HepG2 (cell line): ENCODE results near the gene CTNND1. TPM values are rescaled to one million over a fixed set of nuclear protein-coding genes. Genes with fewer than 3 reads are reported as not detected.

Source experiments
- ARHGAP35 ChIP-seq: sonication (generic); formaldehyde crosslinking; IDR thresholded peaks from 2 replicates; pipeline ENCODE4 v1.9.0; 2022; ENCODE audit warnings: mild to moderate bottlenecking, inconsistent platforms, moderate library complexity, missing genetic modification reagents, borderline replicate concordance
- BHLHE40 ChIP-seq: IDR thresholded peaks from 2 replicates; pipeline ENCODE4 v1.6.1; 2011; ENCODE audit warnings: low read length, improper control_type of control experiment
- CC2D1A ChIP-seq: sonication (generic); formaldehyde crosslinking; IDR thresholded peaks from 2 replicates; pipeline ENCODE4 v1.8.1; 2023; ENCODE audit warnings: mild to moderate bottlenecking, missing genetic modification reagents
- DMAP1 ChIP-seq: IDR thresholded peaks from 2 replicates; pipeline ENCODE4 v1.6.1; 2016
- DNMT1 ChIP-seq: sonication (generic); formaldehyde crosslinking; IDR thresholded peaks from 2 replicates; pipeline ENCODE4 v1.5.1; 2020; ENCODE audit warnings: mild to moderate bottlenecking, missing genetic modification reagents
- GZF1 ChIP-seq: sonication (generic); formaldehyde crosslinking; IDR thresholded peaks from 2 replicates; pipeline ENCODE4 v1.5.1; 2020; ENCODE audit warnings: mild to moderate bottlenecking, missing genetic modification reagents
- KAT7 ChIP-seq: IDR thresholded peaks from 2 replicates; pipeline ENCODE4 v1.6.1; 2018; ENCODE audit warnings: borderline replicate concordance, missing compliant biosample characterization
- PAF1 ChIP-seq: IDR thresholded peaks from 2 replicates; pipeline ENCODE4 v1.6.1; 2016; ENCODE audit warnings: missing genetic modification reagents, missing compliant biosample characterization
- PHF5A ChIP-seq: IDR thresholded peaks from one replicate; pipeline ENCODE4 v1.6.1; 2018; ENCODE audit warnings: low read depth, missing genetic modification reagents; ENCODE audit not compliant: unreplicated experiment
- SAFB2 ChIP-seq: sonication (generic); formaldehyde crosslinking; IDR thresholded peaks from 2 replicates; pipeline ENCODE4 v1.5.1; 2020; ENCODE audit warnings: missing genetic modification reagents, low read depth, mild to moderate bottlenecking, borderline replicate concordance
- TBP ChIP-seq: sonication (generic); formaldehyde crosslinking; IDR thresholded peaks from 2 replicates; pipeline ENCODE4 v1.5.0; 2020; ENCODE audit warnings: missing genetic modification reagents
- ZC3H13 ChIP-seq: sonication (generic); formaldehyde crosslinking; IDR thresholded peaks from 2 replicates; pipeline ENCODE4 v1.8.1; 2023; ENCODE audit warnings: mild to moderate bottlenecking, missing genetic modification reagents, moderate library complexity
- ZFP62 ChIP-seq: sonication (generic); formaldehyde crosslinking; IDR thresholded peaks from 2 replicates; pipeline ENCODE4 v1.4.0; 2020; ENCODE audit warnings: missing genetic modification reagents
- ZNF230 ChIP-seq: sonication (generic); formaldehyde crosslinking; IDR thresholded peaks from 2 replicates; pipeline ENCODE4 v1.4.0; 2020; ENCODE audit warnings: mild to moderate bottlenecking, missing genetic modification reagents
- ZNF563 ChIP-seq: sonication (generic); formaldehyde crosslinking; IDR thresholded peaks from 2 replicates; pipeline ENCODE4 v1.8.0; 2022; ENCODE audit warnings: mild to moderate bottlenecking, moderate library complexity, missing genetic modification reagents
- ZNF674 ChIP-seq: sonication (generic); formaldehyde crosslinking; IDR thresholded peaks from 2 replicates; pipeline ENCODE4 v1.5.0; 2020; ENCODE audit warnings: low read depth, mild to moderate bottlenecking, missing genetic modification reagents
- ZNF75D ChIP-seq: sonication (generic); formaldehyde crosslinking; IDR thresholded peaks from 2 replicates; pipeline ENCODE4 v1.8.1; 2023; ENCODE audit warnings: missing genetic modification reagents, mild to moderate bottlenecking, borderline replicate concordance
- ZNF788 ChIP-seq: sonication (generic); formaldehyde crosslinking; IDR thresholded peaks from 2 replicates; pipeline ENCODE4 v1.5.0; 2020; ENCODE audit warnings: mild to moderate bottlenecking, missing genetic modification reagents, borderline replicate concordance
- polyA plus RNA-seq, 8 experiments: library from polyadenylated mRNA; depleted of rRNA in 3 of 8; stranded (reverse) in 7 of 8; unstranded in 1 of 8; fragments of >200 nt; fragmentation: Illumina TruSeq in 4 of 8; extraction: Trizol in 4 of 8; gene quantifications; 2 replicates each; pipeline versions ENCODE4 v1.2.1 to v1.2.3, GENCODE V29; 2011 to 2016; ENCODE audit warnings: low read depth in 4 of 8, missing spikeins in 1 of 8, mixed read lengths in 1 of 8; ENCODE audit not compliant: insufficient read depth in 1 of 8
- total RNA-seq, 5 experiments: library from RNA; depleted of rRNA; stranded (reverse); fragments of >200 nt; fragmentation: Illumina TruSeq; extraction: Trizol; gene quantifications; 2 replicates each; pipeline ENCODE4 v1.2.3, GENCODE V29; 2016; ENCODE audit warnings: low read depth in 1 of 5
- TF ChIP-seq, protein P1 (sequence below): sonication (generic); formaldehyde crosslinking; IDR thresholded peaks from 2 replicates; pipeline ENCODE4 v1.4.0; 2020; ENCODE audit warnings: missing genetic modification reagents, borderline replicate concordance
- TF ChIP-seq, protein P2 (sequence below), 2 experiments: IDR thresholded peaks; 2 replicates each; pipeline ENCODE4 v1.6.1; 2011 to 2012; ENCODE audit warnings: low read length in 2 of 2, borderline replicate concordance in 1 of 2, low read depth in 1 of 2, mild to moderate bottlenecking in 1 of 2, moderate library complexity in 1 of 2

CTNND1 gene
- total and polyA plus RNA-seq, 2 of the 13 experiments (the other 11 are each of a cell fraction or from before 2014, with no cell fraction given), result 117 to 128 TPM

DNA sequence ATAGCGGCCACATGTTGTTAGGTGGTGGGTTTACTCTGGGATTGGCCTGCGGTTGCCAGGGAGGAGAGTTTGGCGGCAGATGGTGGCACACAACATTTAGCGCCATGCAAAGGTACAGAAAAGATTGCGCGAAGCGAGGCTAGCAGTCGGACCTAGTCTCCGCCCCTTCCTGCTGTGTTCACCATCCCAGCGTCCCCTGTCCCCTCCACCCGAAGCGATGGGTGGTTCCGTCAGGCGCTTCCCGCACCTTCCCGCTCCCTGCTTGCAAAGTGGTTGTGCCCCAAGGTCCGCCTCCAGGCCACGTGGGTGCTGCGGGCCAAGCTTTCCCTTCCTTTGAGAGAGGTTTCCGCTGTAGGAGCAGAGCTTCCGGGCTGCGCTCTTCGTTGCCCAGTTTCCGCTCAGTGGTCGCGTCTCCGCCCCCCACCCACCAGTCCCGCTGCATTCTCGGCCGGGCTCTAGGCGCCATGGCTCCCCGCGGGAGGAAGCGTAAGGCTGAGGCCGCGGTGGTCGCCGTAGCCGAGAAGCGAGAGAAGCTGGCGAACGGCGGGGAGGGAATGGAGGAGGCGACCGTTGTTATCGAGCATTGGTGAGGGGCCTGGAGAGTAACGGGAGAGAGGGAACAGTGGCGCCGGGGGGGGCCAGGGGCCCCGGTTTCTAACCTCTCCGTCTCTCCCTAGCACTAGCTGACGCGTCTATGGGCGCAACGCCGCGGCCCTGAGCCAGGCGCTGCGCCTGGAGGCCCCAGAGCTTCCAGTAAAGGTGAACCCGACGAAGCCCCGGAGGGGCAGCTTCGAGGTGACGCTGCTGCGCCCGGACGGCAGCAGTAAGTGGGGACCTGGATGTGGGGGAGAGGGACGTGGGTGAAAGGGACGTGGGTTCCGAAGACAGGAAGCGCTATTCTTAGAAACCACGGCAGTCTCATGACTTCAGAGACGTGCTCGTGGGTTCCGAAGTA lies 20.2 kb upstream of the CTNND1 start, which contains the start of gene SELENOH (continued):
- TF ChIP-seq, protein P1, sequence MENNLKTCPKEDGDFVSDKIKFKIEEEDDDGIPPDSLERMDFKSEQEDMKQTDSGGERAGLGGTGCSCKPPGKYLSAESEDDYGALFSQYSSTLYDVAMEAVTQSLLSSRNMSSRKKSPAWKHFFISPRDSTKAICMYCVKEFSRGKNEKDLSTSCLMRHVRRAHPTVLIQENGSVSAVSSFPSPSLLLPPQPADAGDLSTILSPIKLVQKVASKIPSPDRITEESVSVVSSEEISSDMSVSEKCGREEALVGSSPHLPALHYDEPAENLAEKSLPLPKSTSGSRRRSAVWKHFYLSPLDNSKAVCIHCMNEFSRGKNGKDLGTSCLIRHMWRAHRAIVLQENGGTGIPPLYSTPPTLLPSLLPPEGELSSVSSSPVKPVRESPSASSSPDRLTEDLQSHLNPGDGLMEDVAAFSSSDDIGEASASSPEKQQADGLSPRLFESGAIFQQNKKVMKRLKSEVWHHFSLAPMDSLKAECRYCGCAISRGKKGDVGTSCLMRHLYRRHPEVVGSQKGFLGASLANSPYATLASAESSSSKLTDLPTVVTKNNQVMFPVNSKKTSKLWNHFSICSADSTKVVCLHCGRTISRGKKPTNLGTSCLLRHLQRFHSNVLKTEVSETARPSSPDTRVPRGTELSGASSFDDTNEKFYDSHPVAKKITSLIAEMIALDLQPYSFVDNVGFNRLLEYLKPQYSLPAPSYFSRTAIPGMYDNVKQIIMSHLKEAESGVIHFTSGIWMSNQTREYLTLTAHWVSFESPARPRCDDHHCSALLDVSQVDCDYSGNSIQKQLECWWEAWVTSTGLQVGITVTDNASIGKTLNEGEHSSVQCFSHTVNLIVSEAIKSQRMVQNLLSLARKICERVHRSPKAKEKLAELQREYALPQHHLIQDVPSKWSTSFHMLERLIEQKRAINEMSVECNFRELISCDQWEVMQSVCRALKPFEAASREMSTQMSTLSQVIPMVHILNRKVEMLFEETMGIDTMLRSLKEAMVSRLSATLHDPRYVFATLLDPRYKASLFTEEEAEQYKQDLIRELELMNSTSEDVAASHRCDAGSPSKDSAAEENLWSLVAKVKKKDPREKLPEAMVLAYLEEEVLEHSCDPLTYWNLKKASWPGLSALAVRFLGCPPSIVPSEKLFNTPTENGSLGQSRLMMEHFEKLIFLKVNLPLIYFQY (CRISPR knock-in tag), result no peak
- TF ChIP-seq TBP, result no peak
- no peak for TF ChIP-seq GZF1 (CRISPR knock-in tag)
- 0 out of 2 replicates have a peak, but pooled peaks have one; percentile 42 for TF ChIP-seq ARHGAP35 (CRISPR knock-in tag)
- TF ChIP-seq ZNF230, result no peak
- no peak for TF ChIP-seq ZFP62 (CRISPR knock-in tag)
- TF ChIP-seq CC2D1A (CRISPR knock-in tag), result no peak
- TF ChIP-seq ZNF788 (CRISPR knock-in tag), result peak; percentile 96
- TF ChIP-seq SAFB2 (CRISPR knock-in tag), result no peak
- 0 out of 2 replicates have a peak, but pooled peaks have one; percentile 68 for TF ChIP-seq ZNF563 (CRISPR knock-in tag)
- peak; percentile 79 for TF ChIP-seq PHF5A (CRISPR knock-in tag)
- TF ChIP-seq ZNF75D, result no peak
- TF ChIP-seq PAF1 (CRISPR knock-in tag), result peak; percentile 80; the same call in 1 of the 2 replicates
- TF ChIP-seq ZC3H13 (CRISPR knock-in tag), result 0 out of 2 replicates have a peak, but pooled peaks have one; percentile 68
- TF ChIP-seq BHLHE40, result peak; percentile 75
- no peak for TF ChIP-seq DNMT1
- peak; percentile 51; the same call in 1 of the 2 replicates for TF ChIP-seq KAT7
- TF ChIP-seq DMAP1 (CRISPR knock-in tag), result peak; percentile 87
- TF ChIP-seq, protein P2, sequence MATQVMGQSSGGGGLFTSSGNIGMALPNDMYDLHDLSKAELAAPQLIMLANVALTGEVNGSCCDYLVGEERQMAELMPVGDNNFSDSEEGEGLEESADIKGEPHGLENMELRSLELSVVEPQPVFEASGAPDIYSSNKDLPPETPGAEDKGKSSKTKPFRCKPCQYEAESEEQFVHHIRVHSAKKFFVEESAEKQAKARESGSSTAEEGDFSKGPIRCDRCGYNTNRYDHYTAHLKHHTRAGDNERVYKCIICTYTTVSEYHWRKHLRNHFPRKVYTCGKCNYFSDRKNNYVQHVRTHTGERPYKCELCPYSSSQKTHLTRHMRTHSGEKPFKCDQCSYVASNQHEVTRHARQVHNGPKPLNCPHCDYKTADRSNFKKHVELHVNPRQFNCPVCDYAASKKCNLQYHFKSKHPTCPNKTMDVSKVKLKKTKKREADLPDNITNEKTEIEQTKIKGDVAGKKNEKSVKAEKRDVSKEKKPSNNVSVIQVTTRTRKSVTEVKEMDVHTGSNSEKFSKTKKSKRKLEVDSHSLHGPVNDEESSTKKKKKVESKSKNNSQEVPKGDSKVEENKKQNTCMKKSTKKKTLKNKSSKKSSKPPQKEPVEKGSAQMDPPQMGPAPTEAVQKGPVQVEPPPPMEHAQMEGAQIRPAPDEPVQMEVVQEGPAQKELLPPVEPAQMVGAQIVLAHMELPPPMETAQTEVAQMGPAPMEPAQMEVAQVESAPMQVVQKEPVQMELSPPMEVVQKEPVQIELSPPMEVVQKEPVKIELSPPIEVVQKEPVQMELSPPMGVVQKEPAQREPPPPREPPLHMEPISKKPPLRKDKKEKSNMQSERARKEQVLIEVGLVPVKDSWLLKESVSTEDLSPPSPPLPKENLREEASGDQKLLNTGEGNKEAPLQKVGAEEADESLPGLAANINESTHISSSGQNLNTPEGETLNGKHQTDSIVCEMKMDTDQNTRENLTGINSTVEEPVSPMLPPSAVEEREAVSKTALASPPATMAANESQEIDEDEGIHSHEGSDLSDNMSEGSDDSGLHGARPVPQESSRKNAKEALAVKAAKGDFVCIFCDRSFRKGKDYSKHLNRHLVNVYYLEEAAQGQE (IDR thresholded peaks at IDR 0.05; ENCODE audit: borderline replicate concordance in 1 of 2, low read depth in 1 of 2, low read length in 2 of 2), result no peak
- no peak for TF ChIP-seq ZNF674 (CRISPR knock-in tag)
